ENCODE results near the gene TIMP3.
"Not testable (repeated sequence)": the region's sequence is repeated elsewhere in the genome, so short reads cannot be mapped to it uniquely, and the experiment has no call there.

Gene TIMP3

GRCh38 chr22:32859743-32860142 is 58.2 kb downstream of the TIMP3 start:
- DNase-seq = no peak

GRCh38 chr22:32861330-32861729 is 59.8 kb downstream of the TIMP3 start:
- no peak for DNase-seq

- no peak for DNase-seq
Observed at GRCh38 chr22:32862083-32862482, 60.6 kb downstream of the TIMP3 start.

- no peak for DNase-seq
Observed at GRCh38 chr22:32862936-32863661, 61.6 kb downstream of the TIMP3 start.

GRCh38 chr22:32864041-32864440 is 62.5 kb downstream of the TIMP3 start:
- DNase-seq = no peak

- DNase-seq = no peak
Observed at GRCh38 chr22:32864596-32864995, 63.1 kb downstream of the TIMP3 start.

GRCh38 chr22:32866953-32867352 is 65.4 kb downstream of the TIMP3 start:
- DNase-seq = no peak

- no peak for DNase-seq
Observed at GRCh38 chr22:32868946-32869345, 67.4 kb downstream of the TIMP3 start.

GRCh38 chr22:32870474-32870873 is 69.0 kb downstream of the TIMP3 start:
- no peak for DNase-seq

GRCh38 chr22:32873604-32874003 is 72.1 kb downstream of the TIMP3 start:
- not testable (repeated sequence) for DNase-seq

- DNase-seq = no peak
Observed at GRCh38 chr22:32874385-32874784, 72.9 kb downstream of the TIMP3 start.

GRCh38 chr22:32874976-32875375 is 73.5 kb downstream of the TIMP3 start:
- no peak for DNase-seq

GRCh38 chr22:32876516-32876915 is 75.0 kb downstream of the TIMP3 start:
- no peak for DNase-seq

- no peak for DNase-seq
Observed at GRCh38 chr22:32877196-32877595, 75.7 kb downstream of the TIMP3 start.

- DNase-seq = no peak
Observed at GRCh38 chr22:32879550-32879949, 78.0 kb downstream of the TIMP3 start.

- no peak for DNase-seq
Observed at GRCh38 chr22:32880061-32880460, 78.6 kb downstream of the TIMP3 start.

GRCh38 chr22:32880505-32880892 is 79.0 kb downstream of the TIMP3 start:
- no peak for DNase-seq

GRCh38 chr22:32880893-32881596 is 79.5 kb downstream of the TIMP3 start:
- peak; percentile 38 for DNase-seq

- DNase-seq = no peak
Observed at GRCh38 chr22:32882360-32882755, 80.9 kb downstream of the TIMP3 start.

GRCh38 chr22:32882774-32883530 is 81.4 kb downstream of the TIMP3 start:
- DNase-seq = no peak

- DNase-seq = no peak
Observed at GRCh38 chr22:32887324-32887980, 85.9 kb downstream of the TIMP3 start.

GRCh38 chr22:32888976-32889375 is 87.5 kb downstream of the TIMP3 start:
- DNase-seq = no peak

- no peak for DNase-seq
Observed at GRCh38 chr22:32896891-32897290, 95.4 kb downstream of the TIMP3 start.

Data from NCI-H1105 treated with DMSO at 0.1 percent for 48 hours (cell line).